Gastrocnemius medialis (tissue), 4 donors: ENCODE results near the gene PLCL1. TPM values are rescaled to one million over a fixed set of nuclear protein-coding genes. Genes with fewer than 3 reads are reported as not detected.

Experiments used
- ATAC-seq, 2 donors: fragments of 150-250 bp; one replicate each; pipeline ENCODE4 v1.9.1; 2016
- DNase-seq, 2 donors: peaks; one replicate each; pipeline ENCODE4 v3.0.0-alpha.2; 2019
- H3K27ac ChIP-seq, 4 donors: fragments of 200-600 bp; sonication (generic); 1 replicate in 1 of 4; 2 replicates in 3 of 4; pipeline ENCODE4 v1.5.1; 2016 to 2018; ENCODE audit warnings: mild to moderate bottlenecking in 2 of 4, moderate library complexity in 1 of 4
- H3K27me3 ChIP-seq, 3 donors: fragments of 200-600 bp; sonication (generic) in 2 of 3; 1 replicate in 1 of 3; 2 replicates in 2 of 3; pipeline versions ENCODE4 v1.5.1 to v1.6.0; 2016 to 2019; ENCODE audit warnings: mild to moderate bottlenecking in 1 of 3, moderate library complexity in 1 of 3
- H3K36me3 ChIP-seq, 2 donors: fragments of 200-600 bp; sonication (generic) in 1 of 2; one replicate each; pipeline ENCODE4 v1.5.1; 2017 to 2018
- H3K4me1 ChIP-seq, 2 donors: fragments of 200-600 bp; sonication (generic) in 1 of 2; one replicate each; pipeline ENCODE4 v1.5.1; 2016 to 2017; ENCODE audit warnings: mild to moderate bottlenecking in 2 of 2
- H3K4me3 ChIP-seq, 4 donors: fragments of 200-600 bp; sonication (generic) in 3 of 4; 1 replicate in 1 of 4; 2 replicates in 3 of 4; pipeline ENCODE4 v1.5.1; 2016 to 2019; ENCODE audit warnings: mild to moderate bottlenecking in 2 of 4
- H3K9me3 ChIP-seq, 3 donors: fragments of 200-600 bp; sonication (generic) in 2 of 3; 1 replicate in 1 of 3; 2 replicates in 2 of 3; pipeline ENCODE4 v1.5.1; 2016 to 2019
- POLR2A ChIP-seq, 2 donors: fragments of 450-650 bp; IDR thresholded peaks; one replicate each; pipeline ENCODE4 v1.6.1; 2017; ENCODE audit warnings: antibody characterized with exemption in 2 of 2, mild to moderate bottlenecking in 2 of 2, moderate library complexity in 2 of 2
- in situ Hi-C, 4 donors: fragments of 200-750 bp; cut with MboI; loops; one replicate each; pipeline versions ENCODE4 v1.15.0 to v1.8.0; 2017; ENCODE audit warnings: low sequenced_read_pairs in 4 of 4
- intact Hi-C: fragments of 100-400 bp; cut with DNase I; formaldehyde crosslinking; loops from one replicate; pipeline ENCODE4 v1.15.1; 2023; ENCODE audit warnings: low total_unique reads
- total RNA-seq, 4 donors: library from RNA; depleted of rRNA; stranded (reverse); fragments of >200 nt; gene quantifications; one replicate each; pipeline versions ENCODE4 v1.1.0 to v1.2.3, GENCODE V29; 2016
- TF ChIP-seq, protein P1 (sequence below), 5 experiments: fragments of 450-650 bp in 3 of 5; fragments of 200-600 bp in 2 of 5; sonication (generic) in 2 of 5; IDR thresholded peaks in 4 of 5; conservative IDR thresholded peaks in 1 of 5; 1 replicate in 4 of 5; 2 replicates in 1 of 5; pipeline ENCODE4 v1.5.1; 2016 to 2019; ENCODE audit warnings: antibody characterized with exemption in 5 of 5, mild to moderate bottlenecking in 3 of 5, moderate library complexity in 3 of 5

Gene PLCL1
- total RNA-seq, 4 donors from 2014 or later = 5.9 to 10.7 (median 9.8) TPM

DNA sequence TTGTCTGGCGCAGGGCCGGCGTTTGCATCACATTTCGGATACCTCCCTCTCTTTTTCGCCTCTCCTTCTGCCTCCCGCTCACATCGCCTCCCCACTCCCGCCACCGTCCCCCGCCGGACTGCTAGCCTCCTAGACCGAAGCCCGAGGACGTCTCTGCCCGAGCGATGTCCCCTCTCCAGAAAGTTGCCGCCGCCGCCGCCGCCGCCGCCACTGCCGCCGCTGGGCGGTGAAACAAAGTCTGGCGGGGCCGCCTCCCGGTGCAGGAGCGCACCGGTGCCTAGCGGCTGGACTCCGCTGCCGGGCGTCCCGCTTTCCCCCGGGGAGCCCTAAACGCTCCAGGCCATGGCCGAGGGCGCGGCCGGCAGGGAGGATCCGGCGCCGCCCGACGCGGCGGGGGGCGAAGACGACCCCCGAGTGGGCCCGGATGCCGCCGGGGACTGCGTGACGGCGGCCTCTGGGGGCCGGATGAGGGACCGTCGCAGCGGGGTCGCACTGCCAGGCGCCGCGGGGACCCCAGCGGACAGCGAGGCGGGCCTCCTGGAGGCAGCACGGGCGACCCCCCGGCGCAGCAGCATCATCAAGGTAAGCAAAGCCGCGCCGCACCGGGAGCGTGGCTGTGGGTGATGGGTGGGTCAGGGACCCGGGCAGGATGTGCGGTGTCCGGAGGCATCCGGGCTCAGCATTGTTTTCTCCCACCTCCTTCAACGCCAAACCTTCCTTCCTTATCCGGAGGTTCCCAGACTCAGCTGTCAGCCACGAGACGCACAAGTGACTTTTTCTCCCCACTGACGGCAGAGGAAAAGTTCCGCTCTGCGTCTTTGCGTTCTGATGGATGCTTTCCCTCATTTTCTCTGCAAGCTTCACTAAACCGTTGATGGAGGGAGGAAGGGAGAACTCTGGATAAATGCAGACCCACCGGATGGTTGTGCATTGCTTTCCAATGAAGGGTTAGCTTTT, 643 bp downstream of the PLCL1 start:
- intact Hi-C loops = loop anchor here (5.0 to 10.0 kb wide), 4 partner anchors 67 to 1660 kb away; no protein-coding TSS in a partner anchor
- peaks cover 56 to 67% of the 10 kb centered on the region in 2 donors for H3K4me1 ChIP-seq

GRCh38 chr2:197805715-197806633, 1.6 kb downstream of the PLCL1 start:
- intact Hi-C loops (loop anchor here (5.0 to 10.0 kb wide), 4 partner anchors 66 to 1659 kb away; no protein-coding TSS in a partner anchor), in situ Hi-C loops (loop anchor here in 1 of 4 donors (25.0 kb wide), 1 partner anchor 481 kb away; no protein-coding TSS in a partner anchor)
- peak overlapping the region; percentile 54 to 93 (median 76) for H3K4me3 ChIP-seq

More for the DNA sequence above, 643 bp downstream of the PLCL1 start:
- peak overlapping the region; percentile 83 to 91 (median 88) for H3K27ac ChIP-seq
- TF ChIP-seq, protein P1, sequence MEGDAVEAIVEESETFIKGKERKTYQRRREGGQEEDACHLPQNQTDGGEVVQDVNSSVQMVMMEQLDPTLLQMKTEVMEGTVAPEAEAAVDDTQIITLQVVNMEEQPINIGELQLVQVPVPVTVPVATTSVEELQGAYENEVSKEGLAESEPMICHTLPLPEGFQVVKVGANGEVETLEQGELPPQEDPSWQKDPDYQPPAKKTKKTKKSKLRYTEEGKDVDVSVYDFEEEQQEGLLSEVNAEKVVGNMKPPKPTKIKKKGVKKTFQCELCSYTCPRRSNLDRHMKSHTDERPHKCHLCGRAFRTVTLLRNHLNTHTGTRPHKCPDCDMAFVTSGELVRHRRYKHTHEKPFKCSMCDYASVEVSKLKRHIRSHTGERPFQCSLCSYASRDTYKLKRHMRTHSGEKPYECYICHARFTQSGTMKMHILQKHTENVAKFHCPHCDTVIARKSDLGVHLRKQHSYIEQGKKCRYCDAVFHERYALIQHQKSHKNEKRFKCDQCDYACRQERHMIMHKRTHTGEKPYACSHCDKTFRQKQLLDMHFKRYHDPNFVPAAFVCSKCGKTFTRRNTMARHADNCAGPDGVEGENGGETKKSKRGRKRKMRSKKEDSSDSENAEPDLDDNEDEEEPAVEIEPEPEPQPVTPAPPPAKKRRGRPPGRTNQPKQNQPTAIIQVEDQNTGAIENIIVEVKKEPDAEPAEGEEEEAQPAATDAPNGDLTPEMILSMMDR (IDR thresholded peaks at IDR 0.05 in 4 of 5, conservative IDR thresholded peaks at IDR 0.05 in 1 of 5) = peak in 1 of 5 experiments; percentile 11
- TF ChIP-seq POLR2A (IDR thresholded peaks at IDR 0.05) = peak; percentile 39 to 49
- no peaks in the 10 kb centered on the region for H3K36me3 ChIP-seq
- peak overlapping the region; percentile 54 to 93 (median 76) for H3K4me3 ChIP-seq
- H3K9me3 ChIP-seq = no peaks in the 10 kb centered on the region
- DNase-seq (peak; percentile 24 to 31), ATAC-seq (peak; percentile 33 to 45)
- no peaks in the 10 kb centered on the region for H3K27me3 ChIP-seq
- in situ Hi-C loops = loop anchor here (5.0 to 25.0 kb wide), 4 partner anchors 322 to 492 kb away; no protein-coding TSS in a partner anchor

DNA sequence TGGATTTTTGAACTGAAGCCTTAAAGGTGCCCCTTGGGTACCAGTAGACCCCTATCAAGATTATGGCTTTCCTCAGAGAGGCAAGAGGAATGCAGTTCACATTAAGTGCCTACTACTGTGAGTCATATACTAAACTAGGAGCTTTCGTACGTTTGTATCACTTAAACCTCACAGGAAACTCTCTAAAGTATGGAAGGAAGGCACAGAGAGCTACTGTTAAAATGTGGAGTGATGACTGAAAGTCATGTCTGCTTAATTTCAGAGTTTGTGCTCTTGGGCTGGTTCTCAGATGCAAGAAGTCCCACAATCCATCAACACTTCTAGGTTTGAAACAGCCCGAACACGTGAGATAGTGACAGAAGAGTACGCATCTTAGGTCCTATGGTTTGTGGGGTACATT, 4.7 kb downstream of the PLCL1 start:
- Histone ChIP-seq H3K9me3 (no peaks in the 10 kb centered on the region), H3K27me3 (no peaks in the 10 kb centered on the region), H3K4me3 (no peak overlapping the region), H3K36me3 (no peaks in the 10 kb centered on the region), H3K4me1 (peaks cover 45 to 63% of the 10 kb centered on the region in 2 donors), H3K27ac (peak overlapping the region in 3 of 4 donors; percentile 31 to 59 (median 39))
- ATAC-seq = no peak
- no peak for DNase-seq
- in situ Hi-C loops (loop anchor here in 1 of 4 donors (25.0 kb wide), 1 partner anchor 478 kb away; no protein-coding TSS in a partner anchor), intact Hi-C loops (loop anchor here (5.0 to 10.0 kb wide), 4 partner anchors 63 to 1656 kb away; no protein-coding TSS in a partner anchor)
- no peak for TF ChIP-seq POLR2A (IDR thresholded peaks at IDR 0.05)
- TF ChIP-seq, protein P1 (IDR thresholded peaks at IDR 0.05 in 4 of 5, conservative IDR thresholded peaks at IDR 0.05 in 1 of 5) = no peak

More at GRCh38 chr2:197805715-197806633, 1.6 kb downstream of the PLCL1 start:
- ATAC-seq (no peak), DNase-seq (no peak)
- Histone ChIP-seq H3K27ac (peak overlapping the region; percentile 83 to 91 (median 88)), H3K27me3 (no peaks in the 10 kb centered on the region), H3K36me3 (no peaks in the 10 kb centered on the region), H3K9me3 (no peaks in the 10 kb centered on the region), H3K4me1 (peaks cover 59 to 67% of the 10 kb centered on the region in 2 donors)
- TF ChIP-seq, protein P1 (IDR thresholded peaks at IDR 0.05 in 4 of 5, conservative IDR thresholded peaks at IDR 0.05 in 1 of 5) = no peak
- no peak for TF ChIP-seq POLR2A (IDR thresholded peaks at IDR 0.05)

DNA sequence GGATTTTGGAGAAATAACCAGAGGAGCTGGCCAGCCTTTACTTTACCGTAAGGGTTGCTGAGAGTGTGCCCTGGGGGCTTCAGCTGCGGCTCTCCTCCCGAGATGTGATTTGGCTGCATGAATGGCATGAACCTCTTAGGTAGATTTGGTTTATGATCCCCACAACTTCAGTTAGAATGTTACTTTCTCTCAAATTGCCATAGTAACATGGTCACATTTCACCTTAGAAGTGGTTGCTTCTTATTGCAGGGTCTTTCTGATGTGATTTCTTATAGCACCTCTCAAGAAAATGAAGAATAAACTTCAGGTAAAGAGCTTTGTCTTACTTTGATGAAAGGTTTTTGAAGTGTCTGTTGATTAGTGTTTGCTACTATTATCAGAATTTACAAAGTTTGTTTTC, 5.6 kb downstream of the PLCL1 start:
- TF ChIP-seq, protein P1 (IDR thresholded peaks at IDR 0.05 in 4 of 5, conservative IDR thresholded peaks at IDR 0.05 in 1 of 5) = no peak
- no peak for ATAC-seq
- Histone ChIP-seq H3K27me3 (no peaks in the 10 kb centered on the region), H3K4me3 (no peak overlapping the region), H3K27ac (no peak overlapping the region), H3K9me3 (no peaks in the 10 kb centered on the region), H3K4me1 (peaks cover 44 to 63% of the 10 kb centered on the region in 2 donors), H3K36me3 (no peaks in the 10 kb centered on the region)
- DNase-seq = no peak
- in situ Hi-C loops = loop anchor here in 2 of 4 donors (5.0 to 25.0 kb wide), 2 partner anchors 317 to 477 kb away; no protein-coding TSS in a partner anchor
- intact Hi-C loops = no loop called here
